Measurements from ENCODE around the gene ZBTB46. TPM values are rescaled to one million over a fixed set of nuclear protein-coding genes. Genes with fewer than 3 reads are reported as not detected.
A peak's percentile ranks its signal among the peaks of the same experiment; 100 is the strongest.

The ZBTB46 gene
- total RNA-seq, 4 donors from 2014 or later = 11.5 to 20.4 (median 12.6) TPM

GRCh38 chr20:63698739-63699465, 132.2 kb downstream of the ZBTB46 start:
- WGBS, 2 donors = 38 to 40% methylated on average over 3 to 19 of the region's 19 CpGs
- TF ChIP-seq POLR2A (IDR thresholded peaks at IDR 0.05) (no peak), EP300 (IDR thresholded peaks at IDR 0.05) (peak in 1 of 2 donors; percentile 38)
- DNase-seq (ENCODE audit: low spot score in 2 of 2) = peak in 1 of 2 donors; percentile 19
- no peaks in the 10 kb centered on the region for H3K27me3 ChIP-seq
- peak overlapping the region in 3 of 4 donors; percentile 50 to 79 (median 77) for H3K27ac ChIP-seq
- H3K9me3 ChIP-seq = no peaks in the 10 kb centered on the region
- peak overlapping the region in 1 of 4 donors; percentile 43 for H3K4me3 ChIP-seq
- H3K36me3 ChIP-seq = peaks cover 0 to 74% (median 1%) of the 10 kb centered on the region in 3 donors
- H3K4me1 ChIP-seq = peaks cover 0 to 51% (median 28%) of the 10 kb centered on the region in 4 donors

- Histone ChIP-seq H3K27ac (peak overlapping the region in 2 of 4 donors; percentile 19 to 77), H3K4me3 (peak overlapping the region in 1 of 4 donors; percentile 43), H3K4me1 (peaks cover 0 to 53% (median 28%) of the 10 kb centered on the region in 4 donors), H3K36me3 (peaks cover 0 to 71% (median 2%) of the 10 kb centered on the region in 3 donors), H3K27me3 (no peaks in the 10 kb centered on the region), H3K9me3 (no peaks in the 10 kb centered on the region)
- TF ChIP-seq POLR2A (IDR thresholded peaks at IDR 0.05) (no peak), EP300 (IDR thresholded peaks at IDR 0.05) (no peak), CTCF (IDR thresholded peaks at IDR 0.05) (no peak)
- DNase-seq (ENCODE audit: low spot score in 2 of 2) = no peak
- 83 to 85% methylated on average over 30 to 40 of the region's 40 CpGs for WGBS, 2 donors
These were observed 133.1 kb downstream of the ZBTB46 start for GRCh38 chr20:63697868-63698545.

- H3K36me3 ChIP-seq = peaks cover 0 to 72% (median 2%) of the 10 kb centered on the region in 3 donors
- DNase-seq (ENCODE audit: low spot score in 2 of 2) = no peak
- peak overlapping the region in 1 of 4 donors; percentile 43 for H3K4me3 ChIP-seq
- no peaks in the 10 kb centered on the region for H3K9me3 ChIP-seq
- TF ChIP-seq EP300 (IDR thresholded peaks at IDR 0.05) = no peak
- TF ChIP-seq POLR2A (IDR thresholded peaks at IDR 0.05) = no peak
- no peak for TF ChIP-seq CTCF (IDR thresholded peaks at IDR 0.05)
- peak overlapping the region in 3 of 4 donors; percentile 4 to 46 (median 19) for H3K27ac ChIP-seq
- peaks cover 0 to 59% (median 28%) of the 10 kb centered on the region in 4 donors for H3K4me1 ChIP-seq
- H3K27me3 ChIP-seq = no peaks in the 10 kb centered on the region
- 48 to 51% methylated on average over 5 to 7 of the region's 7 CpGs for WGBS, 2 donors
These were observed 133.7 kb downstream of the ZBTB46 start for GRCh38 chr20:63697357-63697867.

- no peaks in the 10 kb centered on the region for H3K27me3 ChIP-seq
- DNase-seq (ENCODE audit: low spot score in 2 of 2) = no peak
- peak within 1 kb of the TSS in 2 of 4 donors; percentile 7 to 43 for H3K4me3 ChIP-seq
- TF ChIP-seq POLR2A (IDR thresholded peaks at IDR 0.05) (no peak), EP300 (IDR thresholded peaks at IDR 0.05) (no peak), CTCF (IDR thresholded peaks at IDR 0.05) (no peak)
- 25% methylated on average over 22 of the region's 52 CpGs; no CpG with 5 or more reads in 1 of the 2 donors for WGBS, 2 donors
- H3K36me3 ChIP-seq = peaks cover 0 to 73% (median 2%) of the 10 kb centered on the region in 3 donors
- no peaks in the 10 kb centered on the region for H3K9me3 ChIP-seq
- peaks cover 0 to 65% (median 28%) of the 10 kb centered on the region in 4 donors for H3K4me1 ChIP-seq
- peak within 1 kb of the TSS in 3 of 4 donors; percentile 19 to 46 (median 43) for H3K27ac ChIP-seq
These were observed 134.3 kb downstream of the ZBTB46 start, which contains the start of gene TNFRSF6B for GRCh38 chr20:63696628-63697356. TNFRSF6B (plus strand) TSS chr20:63696652; CDS start chr20:63696768, 116 bp downstream.

GRCh38 chr20:63696306-63696627, 134.8 kb downstream of the ZBTB46 start:
- peaks cover 0 to 72% (median 2%) of the 10 kb centered on the region in 3 donors for H3K36me3 ChIP-seq
- no peaks in the 10 kb centered on the region for H3K27me3 ChIP-seq
- 0 to 23% methylated on average over 1 to 3 of the region's 6 CpGs for WGBS, 2 donors
- H3K4me3 ChIP-seq = peak overlapping the region in 1 of 4 donors; percentile 43
- peaks cover 0 to 67% (median 28%) of the 10 kb centered on the region in 4 donors for H3K4me1 ChIP-seq
- no peaks in the 10 kb centered on the region for H3K9me3 ChIP-seq
- TF ChIP-seq EP300 (IDR thresholded peaks at IDR 0.05) (no peak), POLR2A (IDR thresholded peaks at IDR 0.05) (no peak)
- DNase-seq (ENCODE audit: low spot score in 2 of 2) = no peak
- H3K27ac ChIP-seq = peak overlapping the region in 1 of 4 donors; percentile 46

Measured in tibial nerve (tissue), 4 donors.